Subcutaneous adipose tissue (tissue), 4 donors: Measurements from ENCODE around the gene SPSB1. TPM values are rescaled to one million over a fixed set of nuclear protein-coding genes. Genes with fewer than 3 reads are reported as not detected.

Source experiments
- total RNA-seq, 4 donors: library from RNA; depleted of rRNA; stranded (reverse); fragments of >200 nt; gene quantifications; one replicate each; pipeline ENCODE4 v1.1.0, GENCODE V29; 2016
- TF ChIP-seq, protein P1 (sequence below): fragments of 450-650 bp; IDR thresholded peaks from one replicate; pipeline ENCODE4 v1.5.1; 2016; ENCODE audit warnings: low read depth, mild to moderate bottlenecking, control low read depth, antibody characterized with exemption, moderate library complexity

SPSB1 gene
- total RNA-seq, 4 donors from 2014 or later = 39.8 to 87.8 (median 53.6) TPM

DNA sequence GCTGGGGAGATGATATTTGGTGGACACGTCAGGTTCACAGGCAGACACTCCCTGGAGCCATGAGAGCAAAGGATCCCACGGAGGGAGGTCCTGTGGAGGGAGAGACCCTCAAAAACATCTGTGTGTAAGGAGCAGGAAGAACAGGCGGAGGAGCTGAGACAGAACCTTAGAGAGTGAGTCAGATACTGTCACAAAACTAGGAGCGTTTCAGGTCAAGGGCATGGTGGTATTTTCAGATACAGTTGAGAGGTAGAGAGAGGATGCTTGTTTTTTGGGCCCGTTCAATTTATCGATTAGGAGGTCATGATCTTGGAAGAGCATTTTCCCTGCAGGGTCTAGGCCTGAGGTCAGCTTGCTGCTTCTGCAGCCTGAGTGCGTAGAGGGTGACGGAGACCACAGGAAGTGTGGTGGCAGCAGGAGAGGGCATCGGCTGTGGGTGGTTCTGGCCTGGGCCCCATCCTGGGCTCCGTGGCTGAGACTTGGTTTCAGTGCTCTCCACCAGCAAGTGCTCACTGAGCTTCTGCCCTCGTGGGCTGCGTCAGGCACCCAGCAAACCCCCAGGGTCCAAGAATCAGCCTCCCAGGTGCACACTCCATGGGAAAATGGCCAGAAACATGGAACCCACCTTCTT lies 39.9 kb downstream of the SPSB1 start:
- TF ChIP-seq, protein P1, sequence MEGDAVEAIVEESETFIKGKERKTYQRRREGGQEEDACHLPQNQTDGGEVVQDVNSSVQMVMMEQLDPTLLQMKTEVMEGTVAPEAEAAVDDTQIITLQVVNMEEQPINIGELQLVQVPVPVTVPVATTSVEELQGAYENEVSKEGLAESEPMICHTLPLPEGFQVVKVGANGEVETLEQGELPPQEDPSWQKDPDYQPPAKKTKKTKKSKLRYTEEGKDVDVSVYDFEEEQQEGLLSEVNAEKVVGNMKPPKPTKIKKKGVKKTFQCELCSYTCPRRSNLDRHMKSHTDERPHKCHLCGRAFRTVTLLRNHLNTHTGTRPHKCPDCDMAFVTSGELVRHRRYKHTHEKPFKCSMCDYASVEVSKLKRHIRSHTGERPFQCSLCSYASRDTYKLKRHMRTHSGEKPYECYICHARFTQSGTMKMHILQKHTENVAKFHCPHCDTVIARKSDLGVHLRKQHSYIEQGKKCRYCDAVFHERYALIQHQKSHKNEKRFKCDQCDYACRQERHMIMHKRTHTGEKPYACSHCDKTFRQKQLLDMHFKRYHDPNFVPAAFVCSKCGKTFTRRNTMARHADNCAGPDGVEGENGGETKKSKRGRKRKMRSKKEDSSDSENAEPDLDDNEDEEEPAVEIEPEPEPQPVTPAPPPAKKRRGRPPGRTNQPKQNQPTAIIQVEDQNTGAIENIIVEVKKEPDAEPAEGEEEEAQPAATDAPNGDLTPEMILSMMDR = no peak

DNA sequence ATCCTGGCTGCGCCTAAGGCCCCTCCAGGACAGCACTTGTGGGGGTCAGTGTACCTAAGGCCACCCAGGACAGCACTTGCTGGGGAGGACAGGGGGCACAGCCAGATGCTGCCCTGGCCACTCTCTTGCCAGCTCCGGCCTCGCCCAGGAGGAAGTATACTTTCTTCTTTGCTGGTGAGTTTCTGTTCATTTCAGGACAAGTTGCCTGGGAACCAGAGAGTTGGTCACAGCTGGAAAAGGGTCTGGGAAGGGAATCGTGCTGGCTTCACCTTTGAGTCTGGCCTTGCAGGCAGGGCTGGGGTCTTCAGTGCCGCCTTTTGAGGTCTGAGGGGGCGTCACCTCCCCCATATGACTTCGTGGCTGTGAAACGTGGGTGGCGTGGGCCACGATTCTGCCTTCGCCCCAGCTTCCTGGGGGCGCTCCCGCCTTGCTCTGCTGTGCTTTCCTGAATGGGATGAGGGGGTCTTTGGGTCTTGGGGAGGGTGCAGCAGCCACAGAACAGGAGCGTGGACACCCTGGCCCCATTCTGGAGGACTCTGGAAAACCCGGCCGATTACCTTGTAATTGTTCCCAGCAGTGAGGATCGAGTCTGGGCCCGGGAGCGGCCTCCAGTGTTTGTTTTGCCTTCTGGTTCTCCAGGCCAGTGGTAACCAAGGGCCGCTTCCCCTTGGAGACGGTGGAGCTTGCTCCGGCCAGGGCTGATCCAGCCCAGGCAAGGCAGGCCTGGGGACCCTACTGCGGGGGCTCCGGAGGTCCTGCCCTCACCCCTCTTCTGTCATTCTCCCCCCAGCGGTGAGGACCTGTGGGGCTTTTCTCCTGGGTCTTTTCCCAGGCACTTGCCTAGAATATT lies 45.9 kb downstream of the SPSB1 start:
- TF ChIP-seq, protein P1 = no peak

DNA sequence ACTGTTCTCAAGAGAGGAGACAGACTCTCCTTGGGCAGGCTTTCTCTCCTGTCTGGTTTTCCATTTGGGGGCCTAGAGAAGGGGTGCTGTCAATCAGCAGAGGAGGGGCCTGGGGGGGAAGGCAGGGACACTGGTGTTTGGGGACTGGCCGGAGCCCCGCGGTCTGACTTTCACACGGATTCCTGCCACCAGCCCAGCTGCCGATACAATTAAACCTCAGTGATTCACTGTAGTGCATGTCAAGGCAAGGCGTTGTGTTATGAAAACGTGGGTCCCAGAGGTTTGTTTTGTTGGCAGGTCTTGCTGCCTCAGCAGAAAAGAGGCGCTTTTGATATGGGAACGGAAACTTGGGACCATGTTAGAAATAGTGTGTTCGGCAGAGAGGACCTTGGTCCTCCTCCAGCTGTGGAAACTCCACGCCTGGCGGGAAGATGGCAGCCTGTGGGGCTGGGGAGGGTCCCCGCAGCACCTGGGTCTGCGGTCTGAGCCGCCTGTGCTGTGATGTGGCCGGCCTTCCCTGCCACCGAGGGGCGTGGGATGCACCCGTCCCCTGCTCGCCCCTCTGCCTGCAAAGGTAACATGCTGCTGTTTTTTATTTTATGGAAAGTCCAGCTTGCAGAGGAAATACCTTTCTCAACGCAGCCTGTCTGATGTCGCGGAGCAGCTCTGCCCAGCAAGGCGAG lies 47.6 kb downstream of the SPSB1 start:
- TF ChIP-seq, protein P1 = no peak

DNA sequence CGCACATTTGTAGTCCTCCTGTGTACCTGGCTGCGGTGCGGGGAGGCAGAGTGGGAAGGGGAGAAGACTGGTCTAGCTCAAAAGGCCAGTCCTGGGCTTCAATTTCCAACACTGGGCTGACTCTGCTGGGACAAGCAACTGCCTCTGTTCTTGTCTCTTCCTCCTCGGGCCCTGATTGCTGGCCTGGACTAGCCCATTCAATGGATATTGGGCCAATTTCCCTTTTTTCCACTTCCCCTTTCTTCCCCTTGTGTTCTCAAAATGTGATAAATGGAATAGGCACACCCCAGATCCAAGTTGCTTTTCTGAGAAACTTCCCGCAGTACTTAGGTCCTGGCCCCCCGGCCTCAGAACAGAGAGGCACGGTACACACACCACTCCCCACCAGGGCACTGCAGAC lies 48.2 kb downstream of the SPSB1 start:
- TF ChIP-seq, protein P1 = no peak

DNA sequence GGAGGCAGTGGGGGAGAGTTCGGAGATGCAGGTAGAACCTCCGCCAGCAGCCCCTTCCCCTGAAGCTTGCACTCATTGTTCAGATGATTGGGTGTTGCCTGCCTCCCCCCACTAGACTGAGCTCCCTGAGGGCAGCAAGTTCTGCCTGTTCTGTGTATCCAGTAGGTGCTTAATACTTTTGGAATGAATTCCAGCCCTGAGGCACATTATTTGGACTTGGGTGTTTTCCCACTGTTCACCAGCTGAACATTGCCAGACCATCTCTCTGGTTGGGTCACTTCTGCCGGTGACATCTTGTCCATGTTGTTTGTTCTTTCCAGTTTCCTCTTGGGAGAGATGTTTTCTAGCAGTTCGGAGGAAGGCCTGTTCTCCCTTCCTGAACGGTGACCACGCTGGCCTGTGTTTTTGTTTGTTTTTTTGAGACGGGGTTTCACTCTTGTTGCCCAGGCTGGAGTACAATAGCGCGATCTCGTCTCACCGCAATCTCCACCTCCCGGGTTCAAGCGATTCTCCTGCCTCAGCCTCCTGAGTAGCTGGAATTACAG lies 48.7 kb downstream of the SPSB1 start:
- TF ChIP-seq, protein P1 = no peak

DNA sequence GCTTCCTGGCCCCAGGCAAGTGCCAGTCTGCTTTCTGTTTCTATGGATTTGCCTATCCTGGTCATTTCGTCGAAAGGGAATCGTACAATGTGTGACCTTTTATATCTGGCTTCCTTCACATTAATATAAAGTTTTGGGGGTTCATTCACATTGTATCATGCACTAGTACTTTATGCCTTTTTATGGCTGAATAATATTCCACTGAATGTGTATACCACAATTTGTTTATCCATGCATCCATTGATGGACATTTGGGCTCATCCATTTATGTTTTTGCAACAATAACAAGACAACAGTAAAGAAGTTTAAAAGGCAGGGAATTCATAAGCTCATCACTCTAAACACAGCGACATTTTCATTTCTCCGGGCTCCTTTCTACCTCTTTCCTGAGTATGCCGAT lies 50.6 kb downstream of the SPSB1 start:
- TF ChIP-seq, protein P1 = no peak
